T follicular helper cell (primary cell): ENCODE data around the gene GULP1.
"Not testable (repeated sequence)": the region's sequence is repeated elsewhere in the genome, so short reads cannot be mapped to it uniquely, and the experiment has no call there.

Source experiments
- DNase-seq: peaks from one replicate; pipeline ENCODE4 v3.0.0-alpha.2; 2020; ENCODE audit warnings: low read depth
- total RNA-seq, 2 experiments: gene quantifications; one replicate each; lab custom pipeline; 2026; lab: John Stamatoyannopoulos, UW

The GULP1 gene, protein sequence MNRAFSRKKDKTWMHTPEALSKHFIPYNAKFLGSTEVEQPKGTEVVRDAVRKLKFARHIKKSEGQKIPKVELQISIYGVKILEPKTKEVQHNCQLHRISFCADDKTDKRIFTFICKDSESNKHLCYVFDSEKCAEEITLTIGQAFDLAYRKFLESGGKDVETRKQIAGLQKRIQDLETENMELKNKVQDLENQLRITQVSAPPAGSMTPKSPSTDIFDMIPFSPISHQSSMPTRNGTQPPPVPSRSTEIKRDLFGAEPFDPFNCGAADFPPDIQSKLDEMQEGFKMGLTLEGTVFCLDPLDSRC
- 0 to 0.13 reads per million in 2 experiments for total RNA-seq

DNA sequence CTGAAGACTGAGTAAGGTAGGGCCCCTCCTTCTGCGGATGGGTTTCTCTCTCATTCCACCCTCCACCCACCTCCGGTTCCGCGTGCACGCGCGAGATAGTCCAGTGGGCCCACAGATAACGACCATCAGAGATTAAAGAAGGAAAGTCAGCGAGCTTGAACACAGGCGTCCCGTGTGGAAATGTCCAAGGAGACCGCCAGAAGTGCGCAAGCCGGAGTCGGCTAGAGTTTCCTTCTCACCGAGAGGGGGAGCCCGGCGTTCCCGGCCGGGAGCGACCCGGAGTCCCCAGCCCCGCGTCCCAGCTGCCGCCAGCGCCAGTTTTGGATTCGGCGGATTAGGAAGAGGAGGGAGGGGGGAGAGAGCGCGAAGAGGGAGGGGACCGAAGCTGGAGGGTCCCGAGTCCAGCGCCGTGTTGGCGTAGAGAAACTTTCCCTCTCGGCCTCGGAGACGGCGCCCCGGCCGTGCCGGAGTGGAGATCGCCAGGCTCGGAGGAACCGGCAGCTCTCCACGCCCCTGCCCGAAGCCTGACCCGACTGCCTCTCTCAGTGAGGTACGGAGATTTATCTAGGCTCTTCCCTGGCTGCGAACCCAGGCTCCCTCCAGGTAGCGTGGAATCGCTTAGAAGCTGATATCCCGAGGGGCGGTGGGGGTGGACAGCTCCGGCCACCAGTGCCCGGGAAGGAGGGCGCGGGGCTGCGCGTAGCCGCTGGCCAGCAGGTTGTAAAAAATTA lies at the start of gene GULP1:
GULP1 (plus strand) TSS at position 258 of the 731 bp plus-strand sequence. CDS start 185,829 bp downstream, outside the sequence.
- DNase-seq, result no peak

DNA sequence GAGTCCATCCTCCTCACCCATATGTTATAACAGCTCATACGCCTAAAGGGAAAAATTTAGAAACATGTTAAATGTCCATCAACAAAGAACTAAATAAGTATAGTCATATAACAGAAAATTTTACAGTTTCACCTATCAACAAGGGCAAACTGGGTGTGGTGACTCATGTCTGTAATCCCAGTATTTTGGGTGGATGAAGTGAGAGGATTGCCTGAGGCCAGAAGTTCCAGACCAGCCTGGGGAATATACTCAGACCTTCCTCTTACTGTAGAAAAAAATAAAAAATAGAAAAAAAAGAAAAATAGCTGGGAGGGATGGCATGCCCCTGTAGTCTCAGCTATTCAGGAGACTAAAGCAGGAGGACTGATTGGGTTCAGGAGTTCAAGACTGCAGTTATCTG lies 48.3 kb upstream of the GULP1 start:
- no peak for DNase-seq

DNA sequence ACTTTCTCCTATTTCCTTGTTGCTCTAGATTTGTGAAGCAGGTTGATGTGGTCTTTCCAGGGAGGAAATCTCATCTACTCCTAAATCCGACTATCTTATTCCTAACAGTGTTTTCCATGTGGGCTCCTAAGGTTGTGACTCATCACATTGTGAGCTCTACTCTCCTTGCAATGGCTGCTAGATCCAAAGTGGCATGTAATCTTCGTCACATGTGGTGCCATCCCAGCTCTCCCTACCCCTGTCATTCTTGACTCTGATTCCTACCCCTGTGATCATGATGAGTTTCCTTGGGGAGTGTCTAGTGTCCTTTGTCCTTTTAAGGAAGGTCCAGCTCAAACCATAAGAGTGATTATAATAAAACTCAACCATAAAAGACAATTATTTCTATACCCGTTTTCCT lies 47.3 kb upstream of the GULP1 start:
- no peak for DNase-seq

DNA sequence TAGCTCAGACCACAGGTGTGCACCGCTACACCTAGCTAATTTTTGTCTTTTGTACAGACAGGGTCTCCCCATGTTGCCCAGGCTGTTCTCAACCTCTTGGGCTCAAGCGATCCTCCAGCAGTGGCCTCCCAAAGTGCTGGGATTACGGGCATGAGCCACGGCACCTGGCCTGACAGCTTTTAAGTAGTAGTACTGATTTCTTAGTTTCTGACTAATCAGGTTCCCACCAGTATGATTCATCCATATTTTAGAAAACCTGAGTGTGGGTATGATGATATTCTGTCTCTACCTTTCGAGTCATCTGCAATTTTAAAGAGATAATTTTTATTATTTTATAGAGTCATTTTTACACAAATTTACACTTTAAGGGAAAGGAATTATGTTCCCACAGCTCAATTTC lies 46.4 kb upstream of the GULP1 start:
- DNase-seq, result no peak

DNA sequence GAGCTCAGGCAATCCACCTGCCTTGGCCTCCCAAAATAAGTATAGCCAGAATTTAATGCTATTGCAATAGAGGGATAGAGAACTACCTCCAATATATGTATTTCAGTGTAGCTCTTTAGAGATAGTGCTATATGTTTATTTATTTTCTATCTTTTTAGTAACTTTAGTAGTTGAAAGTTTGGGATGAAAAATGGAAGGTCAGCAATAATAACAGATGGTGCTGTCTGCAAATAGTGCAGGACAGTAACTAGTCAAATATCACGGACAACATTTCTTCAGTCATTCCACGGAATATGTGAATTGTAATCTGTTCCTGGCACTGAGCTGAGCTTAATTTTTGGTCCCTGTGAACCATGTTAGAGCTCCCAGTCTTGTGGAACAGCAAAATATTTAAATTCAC lies 43.2 kb upstream of the GULP1 start:
- no peak for DNase-seq

DNA sequence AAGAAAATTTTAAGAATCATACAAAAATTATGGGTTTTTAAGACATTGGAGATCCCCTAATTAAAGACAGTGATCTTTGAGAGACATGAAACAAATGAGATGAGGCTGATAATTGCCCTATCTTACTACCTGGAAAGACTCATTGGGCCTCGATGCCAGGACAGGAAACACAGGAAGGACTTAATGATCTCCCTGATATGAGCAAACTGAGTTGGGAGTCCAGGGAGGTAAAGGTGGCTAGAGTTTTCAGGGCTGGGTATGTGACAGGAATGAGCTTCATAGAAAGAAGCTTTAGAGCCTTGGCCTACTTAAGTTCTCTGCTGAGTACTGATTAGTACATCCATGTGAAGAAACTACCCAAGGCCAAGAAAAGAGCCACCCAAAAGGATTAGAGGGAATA lies 40.6 kb upstream of the GULP1 start:
- no peak for DNase-seq

DNA sequence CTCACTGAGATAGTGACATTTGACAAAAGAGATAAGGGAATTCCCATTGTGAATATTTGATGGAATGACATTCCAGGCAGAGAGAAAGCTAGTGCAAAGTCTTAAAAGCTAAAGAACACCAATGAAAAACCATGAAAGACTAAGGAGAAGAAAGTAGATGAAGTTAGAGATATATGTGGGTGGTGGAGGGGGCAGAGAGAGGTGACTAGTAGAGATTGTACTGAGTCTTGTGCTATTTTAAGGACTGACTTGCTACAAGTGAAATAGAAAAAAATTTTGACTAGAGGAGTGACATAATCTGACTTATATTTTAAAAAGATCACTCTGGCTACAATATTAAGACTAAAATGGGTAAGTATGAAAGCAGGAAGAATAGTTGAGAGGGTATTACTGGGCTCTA lies 35.3 kb upstream of the GULP1 start:
- no peak for DNase-seq

DNA sequence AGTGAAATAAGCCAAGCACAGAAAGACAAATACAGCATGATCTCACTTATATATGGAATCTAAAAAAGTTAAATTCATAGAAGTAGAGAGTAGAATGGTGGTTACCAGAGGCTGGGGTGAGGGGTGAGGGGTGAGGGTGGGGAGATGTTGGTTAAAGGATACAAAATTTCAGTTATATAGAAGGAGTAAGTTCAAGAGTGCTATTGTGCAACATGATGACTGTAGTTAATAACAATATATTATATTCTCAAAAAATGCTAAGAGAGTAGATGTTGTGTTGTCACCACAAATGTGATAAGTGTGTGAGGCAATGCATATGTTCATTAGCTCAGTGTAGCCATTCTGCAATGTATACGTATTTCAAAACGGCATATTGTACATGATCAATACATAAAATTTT lies 26.4 kb upstream of the GULP1 start:
- DNase-seq, result no peak

DNA sequence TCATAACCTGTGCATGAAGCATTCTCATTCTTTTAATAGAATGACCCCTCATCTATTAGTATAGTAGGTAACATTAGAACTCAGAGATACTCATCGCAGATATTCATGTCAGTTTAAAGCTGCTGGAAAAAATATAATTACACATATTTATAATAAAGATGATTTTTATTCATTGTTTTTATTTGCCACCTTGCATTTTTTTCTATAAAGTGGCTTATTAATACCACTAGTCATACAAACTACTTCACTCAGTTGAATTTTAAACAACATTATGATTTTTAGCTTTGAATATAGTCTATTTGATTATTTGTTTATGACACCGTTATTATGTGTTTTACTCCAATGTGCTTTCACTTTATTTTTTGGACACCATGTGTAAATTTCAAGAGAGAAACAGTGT lies 23.9 kb upstream of the GULP1 start:
- no peak for DNase-seq

DNA sequence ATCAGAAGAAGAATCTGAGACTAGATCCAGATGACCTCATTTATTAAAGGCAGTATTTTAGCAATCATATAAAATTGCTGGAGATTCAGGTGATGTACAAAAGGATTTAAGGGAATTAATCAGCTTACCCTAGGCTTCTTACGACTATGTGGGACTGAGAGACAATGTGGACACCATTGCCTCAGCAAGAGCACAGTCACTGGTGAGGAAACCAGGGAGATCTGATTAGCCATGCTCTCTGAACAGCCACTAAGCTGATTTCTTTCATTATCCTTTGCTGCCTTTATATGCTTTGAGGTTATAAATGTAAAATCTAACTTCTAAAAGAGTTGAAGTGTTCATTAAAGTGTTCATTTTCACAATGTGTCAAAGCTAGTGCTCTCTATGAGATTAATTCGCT lies 22.7 kb upstream of the GULP1 start:
- no peak for DNase-seq

DNA sequence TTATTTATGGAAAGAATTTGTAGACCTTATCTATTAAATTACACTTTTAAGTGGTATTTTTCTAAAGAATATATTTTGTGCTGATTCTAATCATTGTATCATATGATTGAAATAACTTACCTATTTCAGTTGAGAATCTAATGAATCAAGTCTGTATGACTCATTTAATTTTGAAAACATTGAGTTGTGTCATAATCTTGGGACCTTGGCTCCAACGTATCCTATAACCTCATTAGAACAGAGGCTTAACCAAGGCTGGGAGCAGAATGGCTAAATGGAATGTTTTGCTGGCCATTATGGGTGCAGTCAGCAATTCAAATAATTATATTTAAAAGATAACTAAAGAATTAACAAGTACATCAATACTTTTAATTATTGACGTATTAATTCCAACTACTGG lies 19.6 kb upstream of the GULP1 start:
- DNase-seq, result no peak

DNA sequence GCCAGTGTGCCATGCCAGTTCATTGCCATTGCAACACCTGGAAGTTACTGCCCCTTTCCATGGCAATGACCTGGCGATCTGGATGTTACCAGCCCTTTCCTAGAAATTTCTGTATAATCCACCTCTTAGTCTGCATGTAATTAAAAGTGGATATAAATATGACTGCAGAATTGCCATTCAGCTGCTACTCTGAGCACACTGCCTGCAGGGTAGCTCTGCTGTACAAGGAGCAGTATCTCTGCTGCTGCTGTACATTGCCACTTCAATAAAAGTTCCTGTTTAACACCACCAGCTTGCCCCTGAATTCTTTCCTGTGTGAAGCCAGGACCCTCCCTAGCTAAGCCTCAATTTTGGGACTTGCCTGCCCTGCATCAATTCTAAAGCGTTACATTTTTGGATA lies 17.4 kb upstream of the GULP1 start:
- no peak for DNase-seq

DNA sequence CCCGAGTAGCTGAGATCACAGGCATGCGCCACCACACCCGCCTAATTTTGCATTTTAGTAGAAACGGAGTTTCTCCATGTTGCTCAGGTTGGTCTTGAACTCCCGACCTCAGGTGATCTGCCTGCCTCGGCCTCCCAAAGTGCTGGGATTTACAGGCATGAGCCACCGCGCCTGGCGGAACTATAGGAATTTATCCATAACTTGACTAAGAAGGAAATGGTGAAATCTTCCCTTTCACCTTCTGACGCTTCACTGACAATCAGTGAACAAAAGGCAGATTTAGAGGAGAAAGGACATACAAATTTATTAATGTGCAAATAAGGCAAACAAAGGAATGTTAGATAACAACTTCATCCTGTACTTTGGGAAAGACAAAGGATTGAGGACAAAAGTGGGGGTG lies 15.4 kb upstream of the GULP1 start:
- DNase-seq, result no peak

DNA sequence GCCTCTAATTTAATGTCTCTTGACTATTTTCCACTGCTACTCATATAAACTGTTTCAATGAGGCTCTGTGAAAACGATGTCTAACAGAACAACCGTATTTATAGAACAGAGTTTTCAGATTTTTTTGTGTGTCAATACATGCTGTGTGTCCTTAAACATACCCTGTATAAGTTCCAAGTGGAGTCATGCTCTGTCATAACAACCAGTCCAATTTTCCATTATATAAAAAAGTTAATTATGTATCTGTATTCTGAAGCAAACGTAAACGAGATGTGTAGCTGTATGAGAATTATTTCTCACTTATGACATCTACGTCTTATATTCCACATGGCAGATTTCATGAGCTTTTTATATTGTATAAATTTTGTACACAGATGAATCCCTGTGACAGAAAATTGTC lies 13.9 kb upstream of the GULP1 start:
- no peak for DNase-seq

DNA sequence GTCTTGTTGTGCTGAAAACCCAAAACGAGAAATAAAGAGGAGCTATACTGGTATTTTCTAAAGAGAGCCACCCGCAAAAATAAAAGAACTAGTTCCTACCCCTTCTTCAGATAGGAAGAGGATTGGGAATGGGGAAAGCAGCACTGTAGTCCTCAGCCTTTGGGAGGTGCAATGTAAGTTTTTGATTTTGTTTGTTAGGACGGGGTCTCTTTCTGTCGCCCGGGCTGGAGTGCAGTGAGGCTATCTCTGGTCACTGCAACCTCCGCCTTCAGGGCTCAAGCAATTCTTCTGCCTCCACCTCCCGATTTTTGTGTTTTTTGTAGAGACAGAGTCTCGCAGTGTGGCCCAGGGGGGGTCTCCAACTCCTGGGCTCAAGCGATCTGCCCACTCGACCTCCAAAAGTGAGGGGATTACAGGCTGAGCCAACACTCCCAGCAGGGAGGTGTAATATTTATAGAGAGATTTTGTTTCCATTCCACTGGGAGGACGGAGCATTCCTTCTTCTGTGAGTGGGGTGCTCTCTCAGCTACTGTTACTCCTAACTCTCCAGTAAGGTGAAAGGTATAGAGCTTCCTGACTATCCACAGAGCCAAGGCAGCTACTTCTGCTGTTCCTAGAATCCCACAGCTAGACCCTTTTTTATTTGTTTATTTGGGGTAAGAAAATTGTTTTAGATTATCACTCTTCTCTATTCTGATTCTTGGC lies 13.1 kb upstream of the GULP1 start:
- no peak for DNase-seq

DNA sequence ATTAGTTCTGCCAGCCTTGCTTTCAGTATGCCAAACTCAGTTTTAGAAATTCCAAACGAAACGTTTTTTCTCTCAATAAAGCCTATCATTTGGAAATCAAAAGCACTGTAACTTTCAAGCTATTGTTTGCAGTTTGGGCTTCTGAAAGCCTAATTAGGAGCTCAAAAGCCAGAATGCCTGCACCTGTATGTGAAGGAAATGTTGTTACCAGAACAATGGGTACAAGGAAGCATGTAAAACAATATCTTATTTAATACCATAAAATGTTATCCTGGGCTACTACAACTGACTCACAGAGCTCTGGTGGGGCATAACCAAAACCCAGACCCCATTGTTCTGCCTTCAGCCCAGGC lies 12.6 kb upstream of the GULP1 start:
- no peak for DNase-seq

DNA sequence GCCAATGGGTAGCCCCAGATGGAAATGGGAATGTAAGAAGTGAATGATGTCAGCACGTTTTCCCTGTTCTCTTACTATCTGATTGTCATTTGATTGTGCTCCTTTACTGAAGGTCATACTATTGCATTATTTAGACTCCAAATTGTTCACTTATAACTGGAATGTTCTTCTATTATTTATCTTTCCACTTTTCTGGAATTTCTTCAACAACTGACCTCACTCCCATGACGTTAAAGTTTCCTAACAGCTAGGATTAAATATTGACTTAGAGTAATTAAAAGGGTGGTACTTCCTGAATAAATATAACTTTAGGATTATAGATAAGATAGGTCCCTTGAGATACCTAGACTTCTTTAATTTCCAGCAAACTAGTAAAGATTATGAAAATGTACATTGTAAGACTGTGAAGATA lies 10.9 kb upstream of the GULP1 start:
- DNase-seq, result no peak

DNA sequence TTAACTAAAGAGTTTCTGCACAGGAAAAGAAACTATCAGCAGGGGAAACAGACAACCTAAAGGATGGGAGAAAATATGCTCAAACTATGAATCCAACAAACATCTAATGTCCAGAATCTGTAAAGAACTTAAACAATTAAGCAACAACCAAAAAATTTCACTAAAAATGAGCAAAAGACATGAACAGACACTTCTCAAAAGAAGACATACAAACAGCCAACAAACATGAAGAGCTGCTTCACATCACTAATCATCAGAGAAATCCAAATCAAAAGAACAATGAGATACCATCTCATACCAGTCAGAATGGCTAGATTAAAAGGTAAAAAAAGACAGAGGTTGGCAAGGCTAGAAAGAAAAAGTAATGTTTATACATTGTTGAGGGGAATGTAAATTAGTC lies 8.8 kb upstream of the GULP1 start:
- DNase-seq, result no peak

DNA sequence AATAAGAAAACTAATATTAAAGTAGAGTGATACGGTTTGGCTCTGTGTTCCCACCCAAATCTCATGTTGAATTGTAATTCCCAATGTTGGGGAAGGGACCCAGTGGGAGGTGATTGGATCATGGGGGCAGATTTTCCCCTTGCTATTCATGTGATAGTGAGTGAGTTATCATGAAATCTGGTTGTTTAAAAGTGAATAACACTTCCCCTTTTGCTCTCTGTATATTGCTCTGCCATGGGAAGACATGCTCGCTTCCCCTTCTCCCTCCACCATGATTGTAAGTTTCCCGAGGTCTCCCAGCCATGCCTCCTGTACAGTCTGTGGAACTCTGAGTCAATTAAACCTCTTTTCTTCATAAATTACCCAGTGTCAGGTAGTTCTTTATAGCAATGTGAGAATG lies 7.4 kb upstream of the GULP1 start:
- DNase-seq, result not testable (repeated sequence)

DNA sequence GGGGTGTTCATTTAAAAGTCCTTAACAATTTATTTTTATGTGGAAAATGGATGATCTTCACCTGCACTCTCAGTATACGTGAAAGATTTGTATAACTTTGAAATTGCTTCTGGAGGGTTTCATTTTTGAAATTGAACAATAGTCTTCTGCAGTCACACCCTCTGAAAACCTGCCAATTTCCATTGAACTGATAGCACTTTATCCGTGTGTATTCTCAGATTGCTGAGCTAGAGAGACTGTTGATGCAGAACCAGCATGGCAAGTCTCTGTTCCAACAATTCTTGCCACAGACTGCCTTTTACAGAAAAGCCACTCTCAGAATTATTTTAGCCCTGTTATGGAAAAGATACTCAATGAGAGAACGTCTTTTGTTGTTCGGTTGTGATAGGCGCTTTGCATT lies 6.6 kb upstream of the GULP1 start:
- DNase-seq, result no peak

DNA sequence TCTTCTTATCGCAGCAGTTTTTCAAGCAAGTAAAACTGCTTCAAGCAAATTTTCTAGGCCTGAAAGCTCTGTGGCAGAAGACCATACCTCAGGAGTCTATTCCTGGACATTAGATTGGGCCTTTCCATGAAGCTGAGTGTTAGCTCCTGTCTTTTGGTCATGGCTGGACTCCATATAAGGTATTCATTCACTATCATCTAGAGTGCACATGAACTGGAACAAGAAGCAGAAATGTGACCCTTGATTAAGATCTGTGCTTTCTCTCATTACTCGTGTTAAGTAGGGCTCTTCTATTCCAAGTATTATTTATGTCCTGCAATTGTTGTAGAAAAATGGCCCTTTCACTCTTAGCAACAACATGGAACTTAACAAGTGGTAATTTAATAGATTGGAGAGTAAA lies 5.9 kb upstream of the GULP1 start:
- DNase-seq, result no peak

DNA sequence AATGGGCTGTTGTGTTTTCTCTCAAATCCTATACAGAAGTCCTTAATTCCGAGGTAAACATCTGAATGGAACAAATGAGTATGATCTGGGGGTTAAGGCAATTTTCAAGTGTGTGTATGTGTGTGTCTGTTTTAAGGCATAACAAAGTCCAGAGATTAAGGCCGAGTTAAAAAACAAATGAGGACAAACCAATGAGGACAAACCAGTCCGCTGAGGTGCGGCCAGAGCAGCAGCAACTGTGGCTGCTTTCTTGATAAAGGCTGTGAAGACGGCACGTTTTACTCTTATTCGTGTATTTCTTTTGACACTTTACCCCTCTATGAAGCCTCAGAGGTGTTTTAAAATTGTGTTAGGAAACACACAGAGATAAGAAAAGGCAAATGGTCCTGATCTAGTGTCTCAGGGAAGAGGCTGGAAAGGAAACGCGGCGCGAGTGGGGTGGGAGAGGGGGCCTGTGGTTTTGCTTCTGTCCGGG lies 495 bp upstream of the GULP1 start:
- no peak for DNase-seq
